HG03060 (cell line): ENCODE data around the gene C18orf32.
A peak's percentile ranks its signal among the peaks of the same experiment; 100 is the strongest.
"Not testable (repeated sequence)": the region's sequence is repeated elsewhere in the genome, so short reads cannot be mapped to it uniquely, and the experiment has no call there.

ENCODE experiments used
- ATAC-seq: cut with Tn5 transposase; IDR thresholded peaks from one replicate; pipeline ENCODE4 v1.9.1; 2021; ENCODE audit warnings: low read depth, moderate number of reproducible peaks; ENCODE audit not compliant: unreplicated experiment

Gene C18orf32

DNA sequence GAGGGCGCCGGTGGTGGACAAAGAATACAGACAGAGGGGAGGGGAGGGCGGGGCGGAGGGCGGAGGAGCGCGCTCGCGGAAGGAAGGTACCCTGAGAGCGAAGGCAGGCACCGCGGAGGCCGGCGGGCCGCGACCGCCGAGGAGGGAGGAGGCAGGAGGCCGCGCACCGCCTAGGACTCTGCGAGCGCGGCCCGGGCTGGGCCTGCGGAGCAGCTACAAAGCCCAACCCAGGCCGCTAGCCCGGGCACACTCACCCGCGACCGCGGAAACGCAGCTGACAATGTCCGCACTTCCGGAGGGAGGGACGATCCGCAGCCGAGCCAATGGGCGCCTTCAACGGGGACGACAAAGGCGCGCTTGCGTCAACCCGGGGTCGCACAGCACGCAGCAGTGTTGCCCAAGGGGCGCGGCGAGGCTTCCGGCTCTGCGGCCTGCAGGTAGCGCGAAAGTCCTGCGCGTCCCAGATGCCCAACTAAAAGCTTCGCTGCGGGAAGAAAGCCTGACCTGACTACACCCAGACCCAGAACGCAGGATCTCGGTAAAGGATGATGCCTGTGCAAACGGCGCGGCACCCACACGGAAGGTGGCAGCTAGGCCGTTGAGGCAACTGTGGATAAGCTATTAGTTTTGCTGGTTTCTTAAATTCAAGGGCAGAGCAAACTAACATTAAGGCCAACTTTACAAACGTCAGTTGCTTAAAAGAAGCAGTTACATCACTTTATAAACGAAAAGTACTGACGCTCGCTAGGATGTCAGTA, at the start of gene C18orf32:
C18orf32 (minus strand) TSS at position 282 of the 758 bp plus-strand sequence. CDS start 3,486 bp downstream, outside the sequence.
- ATAC-seq: peak; percentile 84

DNA sequence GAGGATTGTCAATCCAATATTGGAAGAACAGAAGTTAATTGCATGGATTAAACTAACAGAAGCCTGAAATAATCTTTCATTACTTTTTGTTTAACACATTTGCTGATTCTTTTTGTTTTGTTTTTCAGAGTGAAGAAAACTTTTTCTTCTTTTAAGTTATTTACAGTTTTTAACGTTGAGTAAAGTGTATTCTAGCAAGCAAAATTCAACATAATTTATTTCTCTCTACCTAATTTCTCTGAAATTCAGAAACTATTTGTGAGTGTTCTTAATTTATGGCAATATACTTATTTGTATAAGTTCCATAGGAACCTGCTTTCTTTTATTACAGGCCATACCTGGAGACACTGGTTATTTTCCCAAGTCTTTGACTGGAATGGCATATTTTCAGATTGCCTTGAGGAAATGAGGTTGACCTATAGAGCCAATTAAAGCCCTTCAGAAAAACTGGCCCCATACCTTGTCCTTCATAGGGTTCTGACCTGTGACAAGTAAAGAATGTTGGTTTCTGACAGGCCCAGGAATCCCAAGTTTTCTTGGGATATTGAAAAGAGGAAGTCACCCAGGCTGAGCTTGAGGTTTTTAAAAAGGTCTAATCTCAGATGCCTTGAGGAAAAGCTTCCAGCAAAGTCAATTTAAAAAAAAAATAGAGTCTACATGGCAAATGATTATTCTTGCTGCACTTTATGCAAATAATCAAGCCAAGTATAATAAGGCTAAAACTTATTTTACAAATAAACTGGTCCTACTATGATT, 48.0 kb upstream of the C18orf32 start:
- ATAC-seq: no peak

DNA sequence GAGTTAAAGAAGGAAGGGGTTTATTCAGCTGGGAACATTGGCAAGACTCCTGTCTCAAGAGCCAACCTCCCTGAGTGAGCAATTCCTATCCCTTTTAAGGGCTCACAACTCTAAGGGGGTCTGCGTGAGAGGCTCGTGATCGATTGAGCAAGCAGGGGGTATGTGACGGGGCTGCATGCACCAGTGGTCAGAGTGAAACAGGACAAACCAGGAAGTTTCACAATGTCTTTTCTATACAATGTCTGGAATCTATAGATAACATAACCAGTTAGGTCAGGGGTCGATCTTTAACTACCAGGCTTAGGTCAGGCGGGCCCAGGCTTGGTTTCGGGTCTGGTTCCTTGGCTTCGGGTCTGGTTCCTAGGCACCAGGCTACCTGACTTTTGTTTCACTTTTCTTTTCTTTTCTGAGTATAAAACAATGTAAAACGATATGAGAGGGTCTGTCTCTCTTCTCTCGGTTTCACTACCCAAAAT, 44.7 kb upstream of the C18orf32 start:
- ATAC-seq: no peak

DNA sequence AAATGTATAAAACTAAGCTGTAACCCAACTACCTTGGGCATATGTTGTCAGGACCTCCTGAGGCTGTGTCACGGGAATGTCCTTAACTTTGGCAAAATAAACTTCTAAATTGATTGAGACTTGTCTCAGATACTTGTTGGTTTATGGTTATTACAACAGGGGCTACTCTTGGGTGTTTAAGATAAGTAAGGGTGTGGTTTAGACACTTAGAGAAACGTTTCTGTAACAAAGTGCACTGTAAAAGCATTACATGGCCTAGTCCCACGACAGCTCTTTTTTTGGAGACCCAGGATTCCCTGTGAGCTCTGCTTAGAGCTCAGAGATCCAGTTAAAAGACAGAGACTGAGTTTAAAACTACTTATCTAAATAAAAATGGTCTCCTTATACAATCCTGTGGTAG, 42.6 kb upstream of the C18orf32 start:
- no peak for ATAC-seq

DNA sequence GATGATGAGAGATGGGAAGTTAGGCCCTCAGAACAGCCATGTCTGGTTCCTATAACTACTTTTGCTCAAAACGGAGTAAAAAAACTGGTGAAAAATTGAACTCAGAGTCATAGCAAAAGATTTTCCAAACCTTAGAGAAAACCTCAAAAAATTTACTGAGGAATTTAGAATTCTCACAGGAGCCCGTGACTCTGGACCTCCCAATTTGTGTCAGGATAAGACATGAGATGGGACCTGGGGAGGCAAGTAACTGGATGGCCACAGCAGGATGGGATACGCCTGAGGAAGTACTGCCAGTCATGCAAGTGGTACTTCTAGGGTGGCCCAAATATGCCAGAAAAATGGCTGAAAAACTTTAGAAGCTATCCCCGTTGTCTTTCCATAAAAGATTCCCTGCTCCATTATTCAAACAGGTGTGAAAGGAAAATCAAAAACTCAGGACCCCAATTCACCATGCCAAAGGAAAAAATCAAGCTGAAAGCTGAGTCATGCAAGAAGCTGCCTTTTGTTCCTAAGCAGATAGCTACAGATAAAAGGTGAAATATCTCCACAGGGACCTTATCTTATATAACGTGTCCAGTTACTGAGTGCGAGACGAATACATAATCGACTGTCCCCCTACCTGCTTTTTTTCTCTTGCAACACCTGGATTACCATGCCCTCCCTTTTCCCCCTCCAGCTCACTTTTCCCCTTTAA, 40.7 kb upstream of the C18orf32 start:
- no peak for ATAC-seq

DNA sequence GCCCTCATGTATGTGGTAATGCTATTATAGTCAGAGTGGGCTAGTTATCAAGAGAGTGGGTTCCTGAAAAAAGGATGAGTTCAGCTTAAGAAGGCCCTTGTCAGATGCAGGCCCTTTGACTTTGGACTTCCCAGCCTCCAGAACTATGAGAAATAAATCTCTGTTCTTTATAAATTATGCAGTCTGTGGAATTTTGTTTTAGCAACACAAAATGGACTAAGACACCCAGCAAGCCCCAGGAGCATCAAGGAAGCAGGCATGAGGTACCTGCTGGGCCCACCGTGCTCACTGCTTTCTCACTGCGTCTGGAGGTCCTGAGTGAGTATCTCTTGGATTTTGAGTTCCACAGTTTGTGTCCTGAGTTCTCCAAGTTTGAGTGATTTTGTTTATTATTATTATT, 38.9 kb upstream of the C18orf32 start:
- ATAC-seq: no peak

DNA sequence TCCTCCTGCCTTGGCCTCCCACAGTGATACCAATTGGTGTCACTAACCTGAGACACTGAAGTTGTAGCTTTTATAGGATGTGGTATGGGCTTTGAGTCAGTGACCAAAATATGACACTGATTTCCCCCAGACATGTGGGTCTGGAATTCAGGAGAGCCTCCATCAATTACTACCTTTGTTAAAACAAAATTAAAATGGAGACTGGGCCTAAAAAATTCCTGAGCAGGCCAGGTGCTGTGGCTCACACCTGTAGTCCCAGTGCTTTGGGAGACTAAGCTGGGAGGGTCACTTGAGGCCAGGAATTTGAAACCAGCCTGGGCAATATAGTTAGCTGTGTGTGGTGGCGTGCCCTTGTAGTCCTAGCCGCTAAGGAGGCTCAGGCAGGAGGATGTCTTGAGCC, 37.9 kb upstream of the C18orf32 start:
- no peak for ATAC-seq

DNA sequence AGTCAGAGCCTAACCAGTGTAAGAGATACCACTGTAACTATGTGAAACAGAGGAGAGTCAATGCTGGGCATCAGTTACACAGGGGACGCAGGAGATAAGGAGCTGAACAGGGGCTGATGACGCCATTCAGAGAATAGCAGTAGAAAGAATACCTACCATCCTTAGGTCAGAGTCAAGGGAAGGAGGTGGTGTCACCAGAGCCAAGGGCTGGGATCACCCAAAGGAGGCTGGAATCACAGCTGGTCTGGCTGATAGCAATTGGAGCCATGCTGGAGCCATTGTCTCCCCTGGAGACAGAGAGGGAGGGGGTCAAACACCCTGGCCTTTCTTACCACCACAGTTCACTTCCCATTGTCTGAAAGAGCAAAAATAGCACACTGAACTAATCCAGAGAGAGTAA, 37.3 kb upstream of the C18orf32 start:
- ATAC-seq: no peak

DNA sequence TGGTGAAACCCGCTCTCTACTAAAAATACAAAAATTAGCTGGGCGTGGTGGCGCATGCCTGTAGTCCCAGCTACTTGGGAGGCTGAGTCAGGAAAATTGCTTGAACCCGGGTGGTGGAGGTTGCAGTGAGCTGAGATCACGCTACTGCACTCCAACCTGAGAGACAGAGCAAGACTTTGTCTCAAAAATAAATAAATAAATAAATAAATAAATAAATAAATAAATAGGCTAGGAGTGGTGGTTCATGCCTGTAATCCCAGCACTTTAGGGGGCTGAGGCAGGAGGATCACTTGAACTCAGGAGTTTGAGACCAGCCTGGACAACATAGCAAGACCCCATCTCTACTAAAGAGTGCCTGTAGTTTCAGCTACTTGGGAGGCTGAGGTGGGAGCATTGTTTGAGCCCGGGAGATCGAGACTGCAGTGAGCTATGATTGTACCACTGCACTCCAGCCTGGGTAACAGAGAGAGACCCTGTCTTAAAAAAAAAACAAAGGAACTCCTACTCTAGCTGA, 36.6 kb upstream of the C18orf32 start:
- not testable (repeated sequence) for ATAC-seq

DNA sequence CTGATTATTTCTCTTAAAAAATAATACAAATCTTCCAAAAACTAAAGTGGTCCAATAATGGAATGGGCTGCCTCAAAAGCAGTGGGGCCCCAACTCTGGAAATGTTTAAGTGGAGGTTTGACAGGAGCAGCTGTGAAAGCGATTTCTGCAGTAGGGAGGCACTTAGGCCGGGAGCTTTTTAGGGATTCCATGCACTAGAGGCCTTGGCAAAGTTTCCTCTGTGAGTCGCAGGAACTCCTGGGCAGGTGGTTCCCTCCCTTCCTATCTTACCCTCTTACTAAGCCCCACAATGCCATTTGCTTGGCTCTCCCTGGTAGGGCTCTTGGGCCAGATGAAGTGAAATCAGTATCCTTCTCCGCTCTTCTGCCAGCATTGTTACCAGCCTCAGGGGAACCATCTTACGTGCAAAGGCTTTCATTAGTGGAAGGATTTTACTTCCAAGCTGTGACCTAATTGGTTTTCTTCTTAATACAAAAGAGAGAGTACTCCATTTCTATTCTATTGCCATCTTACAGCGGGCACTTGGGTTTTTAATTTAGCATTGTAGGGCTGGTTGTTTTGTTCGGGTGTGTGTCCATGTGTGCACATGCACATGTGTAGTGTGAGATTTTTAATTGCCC, 34.3 kb upstream of the C18orf32 start:
- ATAC-seq: no peak

DNA sequence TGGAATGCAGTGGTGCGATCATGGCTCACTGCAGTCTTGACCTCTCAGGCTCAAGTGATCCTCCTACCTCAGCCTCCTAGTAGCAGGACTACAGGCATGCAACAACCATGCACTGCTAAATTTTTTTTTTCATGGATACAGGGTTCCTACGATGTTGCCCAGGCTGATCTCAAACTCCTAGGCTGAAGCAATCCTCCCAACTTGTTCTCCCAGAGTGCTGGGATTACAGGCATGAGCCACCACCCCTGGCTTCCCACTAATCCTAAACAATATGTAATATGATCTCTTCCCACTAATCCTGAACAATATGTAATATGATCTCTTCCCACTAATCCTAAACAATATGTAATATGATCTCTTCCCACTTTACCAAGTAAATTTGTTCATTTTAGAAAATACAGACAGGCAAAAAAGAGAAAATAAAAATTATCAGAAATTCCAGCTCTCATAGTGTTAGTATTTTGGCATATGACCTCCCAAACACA, 33.7 kb upstream of the C18orf32 start:
- ATAC-seq: no peak

DNA sequence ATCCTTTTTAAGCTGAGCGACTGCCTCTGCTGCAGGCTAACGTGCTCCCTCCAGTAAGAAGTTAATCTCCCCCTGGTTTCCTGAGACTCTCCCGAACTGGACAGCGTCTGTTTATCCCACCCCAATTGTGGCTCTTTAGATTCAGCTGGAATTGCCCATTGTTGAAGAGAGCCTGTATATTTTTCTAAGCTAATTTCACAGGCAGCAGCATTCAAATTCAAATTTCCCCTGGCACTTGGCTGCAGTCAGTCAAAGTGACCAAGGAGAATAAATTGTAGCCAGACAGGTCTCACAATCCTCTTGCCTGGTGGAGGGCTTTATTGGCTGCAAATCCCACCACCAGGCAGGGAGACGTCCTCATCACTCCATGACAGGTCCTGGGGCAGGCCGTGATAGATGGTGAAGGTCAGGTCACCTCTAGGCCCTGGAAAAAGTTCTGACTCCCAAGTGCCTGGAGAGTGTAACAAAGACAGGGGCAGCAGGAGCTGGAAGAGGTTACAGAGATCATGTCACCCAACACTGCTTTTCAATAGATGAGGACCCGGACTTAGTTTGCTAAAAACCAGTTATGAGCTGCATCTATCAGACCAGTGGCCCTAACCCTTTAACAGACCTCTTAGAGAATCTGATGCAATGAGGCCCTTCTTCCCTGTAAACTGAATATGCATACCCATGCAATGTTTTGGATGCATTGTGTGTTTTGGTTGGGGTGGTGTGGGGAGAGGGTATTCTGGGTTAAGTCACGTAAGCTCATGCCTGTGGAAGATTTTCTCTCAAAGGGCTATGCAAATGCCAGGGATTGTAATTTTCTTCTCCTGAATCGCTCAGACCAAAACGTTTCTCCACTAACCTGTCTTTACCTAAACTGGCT, 32.3 kb upstream of the C18orf32 start:
- ATAC-seq: no peak

DNA sequence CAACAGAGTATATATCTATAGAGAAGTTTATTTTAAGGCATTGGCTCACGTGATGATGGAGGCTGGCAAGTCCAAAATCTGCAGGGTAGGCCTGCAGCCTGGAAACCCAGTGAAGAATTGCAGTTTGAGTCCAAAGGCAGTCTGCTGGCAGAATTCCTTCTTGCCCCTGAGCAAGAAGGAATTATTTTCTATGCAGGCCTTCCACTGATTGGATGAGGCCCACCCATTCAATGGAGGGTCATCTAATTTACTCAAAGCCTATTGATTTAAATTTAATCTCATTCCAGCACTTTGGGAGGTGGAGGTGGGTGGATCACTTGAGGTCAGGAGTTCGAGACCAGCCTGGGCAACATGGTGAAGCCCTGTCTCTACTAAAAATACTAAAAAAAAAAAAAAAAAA, 30.4 kb upstream of the C18orf32 start:
- no peak for ATAC-seq

DNA sequence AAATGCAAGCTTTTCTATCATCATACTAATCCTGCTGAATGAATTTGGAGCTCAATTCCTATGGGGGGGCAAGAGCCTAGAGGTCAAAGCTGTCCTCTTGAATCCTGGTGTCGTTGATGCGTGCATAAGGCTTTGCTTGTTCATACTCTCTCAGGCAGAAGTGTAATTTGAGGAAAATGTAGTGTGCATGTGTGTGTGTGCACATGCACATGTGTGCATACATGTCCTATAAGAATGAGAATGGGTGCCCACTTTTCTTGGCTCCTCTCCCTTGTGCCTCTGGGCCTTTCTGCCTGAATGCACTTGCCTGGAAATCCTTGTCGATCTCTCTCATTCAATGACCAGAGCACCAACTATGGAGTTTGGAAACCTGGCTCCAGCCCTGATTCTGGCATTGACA, 28.5 kb upstream of the C18orf32 start:
- no peak for ATAC-seq

DNA sequence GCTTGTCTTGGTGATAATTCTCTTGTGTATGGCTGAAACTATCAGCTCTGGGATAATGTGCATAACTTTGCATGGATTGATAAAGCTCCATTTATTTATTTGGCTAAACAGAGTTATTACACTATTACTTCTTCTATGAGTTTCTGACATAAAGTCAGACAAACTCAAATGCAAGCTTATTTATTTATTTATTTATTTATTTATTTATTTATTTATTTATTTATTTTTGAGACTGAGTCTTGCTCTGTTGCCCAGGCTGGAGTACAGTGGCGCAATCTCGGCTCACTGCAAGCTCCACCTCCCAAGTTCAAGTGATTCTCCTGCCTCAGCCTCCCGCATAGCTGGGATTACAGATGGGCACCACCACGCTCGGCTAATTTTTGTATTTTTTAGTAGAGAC, 28.0 kb upstream of the C18orf32 start:
- ATAC-seq: not testable (repeated sequence)

DNA sequence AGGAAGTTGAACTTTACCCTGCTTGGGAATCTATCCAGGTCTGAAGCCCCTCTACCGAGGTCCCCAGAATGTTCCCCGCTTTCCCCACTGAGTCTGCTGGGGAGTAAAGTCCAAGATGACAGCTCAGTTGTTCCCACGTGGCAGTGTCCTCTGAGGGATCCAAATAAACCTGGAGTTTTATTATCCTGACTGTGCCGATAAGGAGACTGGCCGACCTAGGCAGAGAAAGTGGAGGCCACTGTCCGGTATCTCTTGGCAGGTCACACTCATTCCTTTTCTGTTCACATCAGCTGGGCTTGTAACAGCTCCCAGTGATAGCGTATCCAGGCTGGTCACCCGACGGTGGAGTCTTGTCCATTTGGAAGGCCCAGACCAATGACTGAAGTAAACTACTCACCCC, 27.5 kb upstream of the C18orf32 start:
- no peak for ATAC-seq

DNA sequence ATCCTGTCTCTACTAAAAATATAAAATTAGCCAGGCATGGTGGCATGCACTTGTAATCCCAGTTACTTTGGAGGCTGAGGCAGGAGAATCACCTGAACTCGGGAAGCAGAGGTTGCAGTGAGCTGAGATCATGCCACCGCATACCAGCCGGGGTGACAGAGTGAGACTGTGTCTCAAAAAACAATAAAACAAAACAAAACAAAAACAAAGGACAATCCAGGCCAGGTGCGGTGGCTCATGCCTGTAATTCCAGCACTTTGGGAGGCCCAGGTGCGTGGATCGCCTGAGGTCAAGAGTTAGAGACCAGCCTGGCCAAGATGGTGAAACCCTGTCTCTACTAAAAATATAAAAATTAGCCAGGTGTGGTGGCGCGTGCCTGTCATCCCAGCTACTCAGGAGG, 25.8 kb upstream of the C18orf32 start:
- not testable (repeated sequence) for ATAC-seq

DNA sequence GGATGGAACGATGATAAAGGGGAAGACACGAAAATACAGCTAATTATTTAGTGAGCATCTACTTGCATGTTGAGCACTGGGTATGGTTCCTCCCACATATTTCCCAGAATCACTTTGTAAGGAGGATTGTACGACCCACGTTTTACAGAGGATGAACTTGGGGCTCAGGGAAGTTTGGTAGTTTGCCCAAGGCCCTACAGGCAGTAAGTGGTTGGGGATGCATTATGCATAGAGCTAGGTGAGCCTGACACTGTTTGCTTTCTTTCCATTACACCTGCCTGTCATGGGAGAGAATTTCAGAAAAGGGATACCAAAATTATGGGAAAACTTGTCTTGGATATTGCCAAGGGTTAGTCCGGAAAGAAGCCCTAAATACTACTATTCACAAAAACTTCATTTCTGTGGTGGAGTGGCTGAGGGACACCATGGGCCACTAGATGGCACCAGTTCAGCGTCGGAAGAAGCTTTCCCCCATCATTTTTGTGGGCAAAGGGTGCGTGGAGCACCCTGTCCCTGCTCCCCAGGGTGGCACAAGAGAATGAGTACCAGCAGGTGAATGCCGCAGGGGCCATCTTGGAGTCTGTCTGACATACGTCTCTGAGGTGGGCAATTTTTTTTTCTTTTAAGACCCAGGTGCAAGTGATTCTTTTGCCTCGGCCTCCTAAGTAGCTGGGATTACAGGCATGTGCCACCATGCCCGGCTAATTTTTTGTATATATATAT, 23.5 kb upstream of the C18orf32 start:
- ATAC-seq: no peak

DNA sequence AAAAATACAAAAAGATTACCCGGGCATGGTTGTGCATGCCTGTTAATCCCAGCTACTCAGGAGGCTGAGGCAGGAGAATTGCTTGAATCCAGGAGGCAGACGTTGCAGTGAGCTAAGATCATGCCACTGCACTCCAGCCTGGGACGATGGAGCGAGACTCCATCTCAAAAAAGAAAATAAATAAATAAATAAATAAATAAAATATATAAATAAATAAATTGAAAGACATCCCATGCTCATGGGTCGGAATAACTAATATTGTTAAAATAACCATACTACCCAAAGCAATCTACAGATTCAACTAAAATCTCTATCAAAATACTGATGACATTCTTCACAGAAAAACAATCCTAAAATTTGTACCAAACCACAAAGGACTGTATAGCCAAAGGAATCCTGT, 19.4 kb upstream of the C18orf32 start:
- ATAC-seq: not testable (repeated sequence)
